Measurements from ENCODE around the gene DISC1.

DNA sequence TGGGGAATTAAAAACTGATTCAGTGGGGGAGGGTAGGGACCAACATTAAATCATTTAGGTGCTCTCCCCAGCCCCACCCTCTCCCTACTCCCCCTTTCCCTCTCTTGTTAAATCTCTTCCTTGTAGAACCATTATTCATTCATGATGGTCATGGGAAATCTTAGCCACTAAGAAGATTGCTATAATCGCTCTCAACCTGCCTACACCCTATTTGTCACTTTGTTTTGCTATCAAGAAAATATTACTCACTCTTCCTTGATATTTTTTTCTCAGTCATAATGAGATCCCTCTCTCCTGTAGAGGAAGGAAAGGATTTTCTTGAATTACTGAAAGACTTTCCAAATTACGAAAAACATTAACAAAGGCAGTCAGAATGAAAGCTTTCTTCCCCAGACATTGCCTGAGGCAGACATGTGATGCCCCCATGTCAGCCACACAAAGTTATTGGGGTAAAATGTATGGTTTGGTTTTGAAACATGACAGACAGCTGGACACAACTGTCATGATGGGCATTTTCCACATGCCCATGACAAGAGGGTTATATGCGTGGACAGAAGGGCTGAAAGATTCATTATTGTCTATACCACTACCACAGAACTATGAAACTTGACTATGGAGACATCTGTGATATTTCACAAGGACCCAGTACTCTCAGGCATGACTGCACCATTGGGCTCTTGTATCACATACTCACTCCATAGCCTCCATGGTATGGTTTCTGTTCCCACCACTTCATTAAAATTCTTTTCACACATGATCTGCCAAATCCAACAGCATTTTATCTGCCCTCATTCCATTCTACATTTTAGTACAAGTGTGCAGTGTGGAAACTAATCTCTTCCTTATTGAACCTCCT is 420.1 kb downstream of the DISC1 start:
- TF ChIP-seq POLR2A (IDR thresholded peaks at IDR 0.05; ENCODE audit: low read depth, low read length) (no peak), POLR2AphosphoS5 (IDR thresholded peaks at IDR 0.05; ENCODE audit: low read depth, low read length) (no peak), SPI1 (IDR thresholded peaks at IDR 0.05; ENCODE audit: low read depth, low read length) (no peak)

Data from GM12891 (cell line).